Lower leg skin (tissue), 4 donors: ENCODE results near the gene RILPL2. TPM values are rescaled to one million over a fixed set of nuclear protein-coding genes. Genes with fewer than 3 reads are reported as not detected.
"Not testable (repeated sequence)": the region's sequence is repeated elsewhere in the genome, so short reads cannot be mapped to it uniquely, and the experiment has no call there.

Experiments
- DNase-seq, 2 donors: peaks; one replicate each; pipeline ENCODE4 v3.0.0-alpha.2; 2019; ENCODE audit warnings: low spot score in 2 of 2
- H3K4me3 ChIP-seq: fragments of 200-600 bp; sonication (generic); 2 replicates; pipeline ENCODE4 v1.5.1; 2017; ENCODE audit warnings: mild to moderate bottlenecking, low read depth; ENCODE audit not compliant: poor library complexity, severe bottlenecking
- POLR2A ChIP-seq, 2 donors: fragments of 450-650 bp; IDR thresholded peaks; one replicate each; pipeline ENCODE4 v1.6.1; 2016 to 2017; ENCODE audit warnings: antibody characterized with exemption in 2 of 2, mild to moderate bottlenecking in 1 of 2, moderate library complexity in 1 of 2
- WGBS, 2 donors: methylation state at CpG; one replicate each; pipeline ENCODE4 v1.1.5; 2018; 5-methylcytosine and 5-hydroxymethylcytosine counted together
- intact Hi-C: fragments of 100-400 bp; cut with DNase I; formaldehyde crosslinking; loops from one replicate; pipeline ENCODE4 v1.15.0; 2023; ENCODE audit warnings: low total_unique reads
- total RNA-seq, 4 donors: library from RNA; depleted of rRNA; stranded (reverse); fragments of >200 nt; gene quantifications; one replicate each; pipeline ENCODE4 v1.1.0, GENCODE V29; 2016
- TF ChIP-seq, protein P1 (sequence below), 3 donors: fragments of 450-650 bp; IDR thresholded peaks; one replicate each; pipeline ENCODE4 v1.5.1; 2016; ENCODE audit warnings: antibody characterized with exemption in 3 of 3, mild to moderate bottlenecking in 3 of 3, moderate library complexity in 2 of 3

Gene RILPL2
- total RNA-seq, 4 donors from 2014 or later, result 2.8 to 5.6 (median 4.2) TPM

DNA sequence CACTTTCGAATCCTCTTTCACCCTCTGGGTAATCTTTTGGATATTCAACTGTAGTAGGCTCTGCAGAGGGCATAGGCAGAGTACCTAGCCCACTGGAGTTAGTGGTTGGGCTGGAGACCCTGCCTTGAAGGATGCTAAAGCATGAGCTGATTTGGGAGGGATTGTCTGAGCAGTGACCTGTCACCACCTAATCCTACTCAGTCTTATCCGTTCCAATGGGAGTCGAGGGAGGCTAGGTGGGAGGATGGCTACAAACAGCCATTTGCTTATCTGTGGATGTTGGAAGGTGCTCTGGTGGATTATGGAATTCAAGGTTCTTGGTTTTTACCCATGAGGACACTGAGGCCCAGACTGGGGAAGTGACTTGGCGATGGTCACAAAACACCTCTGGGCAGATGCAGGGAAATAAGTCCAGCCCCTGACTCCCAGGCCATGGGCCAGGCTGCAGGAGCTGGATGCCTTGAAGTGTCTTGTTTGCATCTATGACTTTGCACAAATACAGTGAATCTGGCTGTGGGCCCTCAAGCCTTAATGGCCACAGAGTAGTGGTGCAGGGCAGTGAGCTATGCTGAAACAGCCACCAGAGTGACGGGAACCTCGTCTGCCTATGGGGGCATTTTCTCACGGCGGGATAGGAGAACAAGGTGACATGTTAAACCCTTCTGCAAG, 48.8 kb downstream of the RILPL2 start:
- DNase-seq, result no peak
- intact Hi-C loops, result no loop called here
- 64 to 75% methylated on average over 8 of the region's 8 CpGs for WGBS, 2 donors
- TF ChIP-seq POLR2A (IDR thresholded peaks at IDR 0.05), result no peak
- TF ChIP-seq, protein P1, sequence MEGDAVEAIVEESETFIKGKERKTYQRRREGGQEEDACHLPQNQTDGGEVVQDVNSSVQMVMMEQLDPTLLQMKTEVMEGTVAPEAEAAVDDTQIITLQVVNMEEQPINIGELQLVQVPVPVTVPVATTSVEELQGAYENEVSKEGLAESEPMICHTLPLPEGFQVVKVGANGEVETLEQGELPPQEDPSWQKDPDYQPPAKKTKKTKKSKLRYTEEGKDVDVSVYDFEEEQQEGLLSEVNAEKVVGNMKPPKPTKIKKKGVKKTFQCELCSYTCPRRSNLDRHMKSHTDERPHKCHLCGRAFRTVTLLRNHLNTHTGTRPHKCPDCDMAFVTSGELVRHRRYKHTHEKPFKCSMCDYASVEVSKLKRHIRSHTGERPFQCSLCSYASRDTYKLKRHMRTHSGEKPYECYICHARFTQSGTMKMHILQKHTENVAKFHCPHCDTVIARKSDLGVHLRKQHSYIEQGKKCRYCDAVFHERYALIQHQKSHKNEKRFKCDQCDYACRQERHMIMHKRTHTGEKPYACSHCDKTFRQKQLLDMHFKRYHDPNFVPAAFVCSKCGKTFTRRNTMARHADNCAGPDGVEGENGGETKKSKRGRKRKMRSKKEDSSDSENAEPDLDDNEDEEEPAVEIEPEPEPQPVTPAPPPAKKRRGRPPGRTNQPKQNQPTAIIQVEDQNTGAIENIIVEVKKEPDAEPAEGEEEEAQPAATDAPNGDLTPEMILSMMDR (IDR thresholded peaks at IDR 0.05), result no peak
- no peak overlapping the region for H3K4me3 ChIP-seq

DNA sequence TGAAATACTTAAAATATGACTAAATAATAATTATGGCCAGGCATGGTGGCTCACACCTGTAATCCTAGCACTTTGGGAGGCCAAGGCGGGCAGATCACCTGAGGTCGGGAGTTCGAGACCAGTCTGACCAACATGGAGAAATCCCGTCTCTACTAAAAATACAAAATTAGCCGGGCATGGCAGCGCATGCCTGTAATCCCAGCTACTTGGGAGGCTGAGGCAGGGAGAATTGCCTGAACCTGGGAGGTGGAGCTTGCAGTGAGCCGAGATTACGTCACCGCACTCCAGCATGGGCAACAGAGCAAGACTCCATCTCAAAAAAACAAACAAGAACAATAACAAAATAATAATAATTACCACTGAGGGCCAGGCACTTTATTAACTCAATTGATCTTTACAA, 50.9 kb downstream of the RILPL2 start:
- 91 to 94% methylated on average over 9 of the region's 9 CpGs for WGBS, 2 donors
- DNase-seq, intact Hi-C loops, H3K4me3 ChIP-seq: not testable (repeated sequence)

DNA sequence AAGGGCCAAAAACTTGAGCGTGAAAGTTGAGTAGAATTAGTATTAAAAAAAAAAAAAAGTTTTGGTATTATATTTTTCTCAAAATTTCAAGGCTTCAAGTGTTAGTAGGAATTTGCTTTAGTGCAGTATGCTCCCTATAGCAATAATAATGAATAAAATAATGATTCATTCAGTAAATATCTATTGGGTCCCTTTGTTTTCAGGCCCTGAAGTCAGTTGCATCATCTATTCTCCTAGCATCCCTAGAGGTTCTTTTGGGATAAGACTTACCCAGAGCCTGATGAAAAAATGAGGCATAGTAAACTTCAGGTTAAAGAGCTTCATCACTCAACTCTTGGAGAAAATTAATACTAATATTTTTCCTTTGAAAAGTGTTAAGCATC, 51.5 kb downstream of the RILPL2 start:
- WGBS, 2 donors, result 17 to 50% methylated on average over 1 of the region's 1 CpG
- TF ChIP-seq, protein P1 (IDR thresholded peaks at IDR 0.05), result no peak
- TF ChIP-seq POLR2A (IDR thresholded peaks at IDR 0.05), result no peak
- DNase-seq, result no peak
- intact Hi-C loops, result no loop called here
- H3K4me3 ChIP-seq, result no peak overlapping the region

DNA sequence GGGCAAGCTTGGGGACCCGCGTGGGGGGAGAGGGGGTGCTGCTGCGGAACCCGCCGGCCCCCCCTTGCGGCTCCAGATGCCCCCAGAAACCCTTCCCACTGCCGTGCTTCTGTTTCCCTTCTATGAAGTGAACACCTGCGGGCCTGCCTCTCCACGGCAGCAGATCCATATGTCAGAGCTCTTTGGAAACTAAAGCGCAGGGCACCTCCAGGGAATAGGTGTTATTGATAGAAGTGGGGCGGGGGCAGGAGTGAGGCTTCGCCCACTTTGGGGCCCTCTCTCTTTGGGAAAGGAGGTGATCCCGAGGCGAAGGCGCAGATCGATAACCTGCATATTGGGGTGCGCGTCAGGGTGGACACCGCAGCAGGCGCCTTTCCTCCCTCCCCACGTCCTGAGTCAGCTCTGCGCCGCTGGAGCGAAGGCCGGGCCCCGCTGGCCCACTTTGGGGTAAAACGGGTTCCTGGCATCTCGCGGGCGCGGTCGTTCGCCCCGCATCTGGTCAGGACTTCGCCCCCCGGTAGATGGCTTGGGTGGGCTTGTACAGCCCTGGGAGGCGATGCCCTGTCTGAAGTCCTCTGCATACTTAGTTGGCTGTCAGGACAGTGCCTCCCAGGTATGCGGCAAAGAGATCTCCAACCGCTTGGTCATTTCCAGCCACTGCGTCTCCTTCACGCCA, 52.0 kb downstream of the RILPL2 start:
- peak in 1 of 2 donors; percentile 88 for DNase-seq

DNA sequence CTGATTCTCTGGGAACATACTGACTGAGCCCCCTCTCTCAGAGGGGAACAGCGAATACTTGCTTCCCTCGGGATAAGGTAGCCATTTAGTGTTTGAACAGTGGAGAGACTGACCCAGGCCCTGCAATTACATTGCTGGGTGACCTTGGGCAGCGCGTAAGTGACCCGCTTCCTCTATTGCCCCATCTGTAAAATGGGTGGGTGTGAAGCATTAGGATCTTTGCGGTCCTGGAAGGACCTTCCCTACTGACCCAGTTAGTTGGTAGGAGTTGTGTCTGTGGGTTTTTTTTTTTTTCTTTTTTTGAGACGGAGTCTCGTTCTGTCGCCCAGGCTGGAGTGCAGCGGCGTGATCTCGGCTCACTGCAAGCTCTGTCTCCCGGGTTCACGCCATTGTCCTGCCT, 53.8 kb downstream of the RILPL2 start:
- no peak for DNase-seq
- 92 to 93% methylated on average over 14 of the region's 14 CpGs for WGBS, 2 donors
- no peak overlapping the region for H3K4me3 ChIP-seq
- intact Hi-C loops, result no loop called here
- TF ChIP-seq, protein P1 (IDR thresholded peaks at IDR 0.05), result no peak
- no peak for TF ChIP-seq POLR2A (IDR thresholded peaks at IDR 0.05)

More for the DNA sequence above, 52.0 kb downstream of the RILPL2 start:
- intact Hi-C loops, result no loop called here
- peak overlapping the region; percentile 53 for H3K4me3 ChIP-seq
- TF ChIP-seq, protein P1 (IDR thresholded peaks at IDR 0.05), result no peak
- no peak for TF ChIP-seq POLR2A (IDR thresholded peaks at IDR 0.05)
- WGBS, 2 donors, result 2 to 3% methylated on average over 37 to 38 of the region's 41 CpGs

DNA sequence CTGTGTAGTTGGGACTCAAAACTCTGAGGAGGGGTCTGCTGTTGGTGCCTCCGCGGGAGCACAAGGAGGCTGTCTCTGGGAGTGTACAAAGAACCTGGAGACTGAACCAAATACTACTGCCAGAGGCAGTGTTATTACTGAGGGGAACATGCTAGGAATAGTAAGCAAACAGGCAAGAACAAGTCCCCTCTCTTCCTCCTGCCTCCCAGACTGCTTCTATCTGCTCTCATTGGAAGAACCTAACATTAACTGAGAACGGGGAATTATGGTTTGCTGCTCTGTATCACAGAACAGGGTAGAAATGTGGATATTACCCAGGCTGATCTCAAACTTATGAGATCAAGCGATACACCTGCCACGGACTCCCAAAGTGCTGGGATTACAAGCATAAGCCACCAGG, 57.1 kb downstream of the RILPL2 start:
- TF ChIP-seq, protein P1 (IDR thresholded peaks at IDR 0.05), result no peak
- no peak for TF ChIP-seq POLR2A (IDR thresholded peaks at IDR 0.05)
- 55 to 58% methylated on average over 5 of the region's 5 CpGs for WGBS, 2 donors
- DNase-seq, result no peak
- intact Hi-C loops, result no loop called here
- no peak overlapping the region for H3K4me3 ChIP-seq

DNA sequence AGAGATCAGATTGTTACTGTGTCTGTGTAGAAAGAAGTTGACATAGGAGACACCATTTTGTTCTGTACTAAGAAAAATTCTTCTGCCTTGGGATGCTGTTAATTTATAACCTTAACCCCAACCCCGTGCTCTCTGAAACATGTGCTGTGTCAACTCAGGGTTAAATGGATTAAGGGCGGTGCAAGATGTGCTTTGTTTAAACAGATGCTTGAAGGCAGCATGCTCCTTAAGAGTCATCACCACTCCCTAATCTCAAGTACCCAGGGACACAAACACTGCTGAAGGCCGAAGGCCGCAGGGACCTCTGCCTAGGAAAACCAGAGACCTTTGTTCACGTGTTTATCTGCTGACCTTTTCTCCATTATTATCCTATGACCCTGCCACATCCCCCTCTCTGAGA, 64.1 kb downstream of the RILPL2 start:
- DNase-seq, intact Hi-C loops, H3K4me3 ChIP-seq: not testable (repeated sequence)
- 74 to 79% methylated on average over 5 of the region's 5 CpGs for WGBS, 2 donors

DNA sequence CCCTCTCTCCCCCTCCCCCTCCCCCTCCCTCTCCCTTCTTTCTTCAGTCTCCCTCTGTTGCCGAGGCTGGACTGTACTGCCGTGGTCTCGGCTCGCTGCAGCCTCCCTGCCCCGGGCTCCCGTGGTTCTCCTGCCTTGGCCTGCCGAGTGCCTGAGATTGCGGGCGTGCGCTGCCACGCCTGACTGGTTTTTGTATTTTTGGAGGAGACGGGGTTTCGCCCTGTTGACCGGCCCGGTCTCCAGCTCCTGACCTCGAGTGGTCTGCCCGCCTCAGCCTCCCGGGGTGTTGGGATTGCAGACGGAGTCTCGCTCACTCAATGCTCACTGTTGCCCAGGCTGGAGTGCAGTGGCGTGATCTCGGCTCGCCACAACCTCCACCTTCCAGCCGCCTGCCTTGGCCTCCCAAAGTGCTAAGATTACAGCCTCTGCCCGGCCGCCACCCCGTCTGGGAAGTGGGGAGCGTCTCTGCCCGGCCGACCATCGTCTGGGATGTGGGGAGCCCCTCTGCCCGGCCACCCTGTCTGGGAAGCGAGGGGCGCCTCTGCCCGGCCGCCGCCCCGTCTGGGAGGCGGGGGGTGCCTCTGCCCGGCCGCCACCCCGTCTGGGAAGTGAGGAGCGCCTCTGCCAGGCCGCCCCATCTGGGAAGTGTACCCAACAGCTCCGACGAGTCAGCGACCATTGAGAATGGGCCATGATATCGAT, 64.7 kb downstream of the RILPL2 start:
- 90 to 92% methylated on average over 48 of the region's 48 CpGs for WGBS, 2 donors
- H3K4me3 ChIP-seq, intact Hi-C loops, DNase-seq: not testable (repeated sequence)
